ENCODE measurements around the gene DISP2.

Gene DISP2

DNA sequence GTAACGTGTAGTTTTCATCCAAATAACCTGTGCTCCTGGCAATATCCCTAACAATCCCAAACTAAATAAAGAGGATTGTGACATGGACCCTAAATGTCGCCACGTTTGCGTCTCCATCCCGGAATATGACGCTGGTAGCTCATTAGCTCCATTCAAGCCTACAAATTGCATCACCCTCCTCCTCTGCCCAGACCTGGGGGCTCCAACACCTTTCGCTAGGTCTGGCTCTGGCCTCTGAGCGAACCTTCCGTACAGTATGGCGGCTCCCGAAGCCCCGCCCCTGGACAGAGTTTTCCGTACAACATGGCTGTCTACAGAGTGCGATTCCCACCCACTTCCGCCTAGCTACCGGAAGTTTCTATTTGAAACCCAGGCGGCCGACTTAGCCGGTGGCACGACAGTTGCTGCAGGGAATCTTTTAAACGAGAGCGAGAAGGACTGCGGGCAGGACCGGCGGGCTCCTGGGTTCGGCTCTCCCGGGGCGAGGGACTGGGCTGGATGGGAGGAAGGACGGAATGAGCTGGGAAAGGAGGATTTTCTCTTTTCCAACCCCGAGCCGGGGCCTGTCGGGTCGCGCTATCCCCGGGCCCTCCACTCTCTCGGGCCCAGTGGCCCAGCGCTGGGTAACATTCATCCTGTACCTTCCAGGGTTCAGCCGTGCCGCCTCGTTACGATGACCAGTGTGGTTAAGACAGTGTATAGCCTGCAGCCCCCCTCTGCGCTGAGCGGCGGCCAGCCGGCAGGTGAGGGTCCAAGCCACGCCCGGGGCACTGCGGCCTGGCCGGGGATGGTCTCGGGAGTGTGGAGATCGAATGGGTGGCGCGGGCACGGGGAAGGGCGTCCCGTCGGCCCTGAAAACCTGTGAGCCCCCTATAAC lies 24.8 kb downstream of the DISP2 start, which contains the start of gene KNSTRN:
TSS of gene KNSTRN (plus strand) at position 142 of the 877 bp plus-strand sequence. CDS start at position 257, 115 bp downstream.
- peak; percentile 98 for ATAC-seq
- no peak for TF ChIP-seq ZNF565 (CRISPR knock-in tag; conservative IDR thresholded peaks at IDR 0.05; ENCODE audit: low read depth)
- TF ChIP-seq ESRRG (CRISPR knock-in tag; IDR thresholded peaks at IDR 0.05) = no peak
- no peak for TF ChIP-seq ISL1 (CRISPR knock-in tag; IDR thresholded peaks at IDR 0.05)
- TF ChIP-seq, protein P1, sequence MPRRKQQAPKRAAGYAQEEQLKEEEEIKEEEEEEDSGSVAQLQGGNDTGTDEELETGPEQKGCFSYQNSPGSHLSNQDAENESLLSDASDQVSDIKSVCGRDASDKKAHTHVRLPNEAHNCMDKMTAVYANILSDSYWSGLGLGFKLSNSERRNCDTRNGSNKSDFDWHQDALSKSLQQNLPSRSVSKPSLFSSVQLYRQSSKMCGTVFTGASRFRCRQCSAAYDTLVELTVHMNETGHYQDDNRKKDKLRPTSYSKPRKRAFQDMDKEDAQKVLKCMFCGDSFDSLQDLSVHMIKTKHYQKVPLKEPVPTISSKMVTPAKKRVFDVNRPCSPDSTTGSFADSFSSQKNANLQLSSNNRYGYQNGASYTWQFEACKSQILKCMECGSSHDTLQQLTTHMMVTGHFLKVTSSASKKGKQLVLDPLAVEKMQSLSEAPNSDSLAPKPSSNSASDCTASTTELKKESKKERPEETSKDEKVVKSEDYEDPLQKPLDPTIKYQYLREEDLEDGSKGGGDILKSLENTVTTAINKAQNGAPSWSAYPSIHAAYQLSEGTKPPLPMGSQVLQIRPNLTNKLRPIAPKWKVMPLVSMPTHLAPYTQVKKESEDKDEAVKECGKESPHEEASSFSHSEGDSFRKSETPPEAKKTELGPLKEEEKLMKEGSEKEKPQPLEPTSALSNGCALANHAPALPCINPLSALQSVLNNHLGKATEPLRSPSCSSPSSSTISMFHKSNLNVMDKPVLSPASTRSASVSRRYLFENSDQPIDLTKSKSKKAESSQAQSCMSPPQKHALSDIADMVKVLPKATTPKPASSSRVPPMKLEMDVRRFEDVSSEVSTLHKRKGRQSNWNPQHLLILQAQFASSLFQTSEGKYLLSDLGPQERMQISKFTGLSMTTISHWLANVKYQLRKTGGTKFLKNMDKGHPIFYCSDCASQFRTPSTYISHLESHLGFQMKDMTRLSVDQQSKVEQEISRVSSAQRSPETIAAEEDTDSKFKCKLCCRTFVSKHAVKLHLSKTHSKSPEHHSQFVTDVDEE (CRISPR knock-in tag; IDR thresholded peaks at IDR 0.05) = 0 out of 2 replicates have a peak, but pooled peaks have one; percentile 36

DNA sequence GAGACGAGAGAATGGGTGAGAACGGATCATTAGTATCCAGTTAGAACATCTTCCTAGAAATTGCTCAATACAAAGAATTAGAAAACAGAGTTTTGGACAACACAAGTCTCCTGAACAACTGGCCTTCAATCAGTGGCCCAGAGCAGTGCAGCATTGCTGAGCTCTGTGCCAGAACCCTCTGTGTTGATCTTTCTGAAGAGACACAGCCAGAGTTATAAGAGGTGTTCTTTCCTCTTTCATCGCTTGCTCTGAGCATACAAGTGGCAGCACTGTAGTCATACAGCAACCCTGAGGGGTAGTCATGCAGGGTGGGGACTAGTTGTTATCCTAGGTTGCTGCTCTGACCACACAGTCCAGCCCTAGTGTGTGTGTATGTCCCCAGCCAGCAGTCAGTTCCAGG lies 28.5 kb downstream of the DISP2 start:
- no peak for ATAC-seq
- TF ChIP-seq ZNF8 (CRISPR knock-in tag; IDR thresholded peaks at IDR 0.05) = no peak
- TF ChIP-seq, protein P2, sequence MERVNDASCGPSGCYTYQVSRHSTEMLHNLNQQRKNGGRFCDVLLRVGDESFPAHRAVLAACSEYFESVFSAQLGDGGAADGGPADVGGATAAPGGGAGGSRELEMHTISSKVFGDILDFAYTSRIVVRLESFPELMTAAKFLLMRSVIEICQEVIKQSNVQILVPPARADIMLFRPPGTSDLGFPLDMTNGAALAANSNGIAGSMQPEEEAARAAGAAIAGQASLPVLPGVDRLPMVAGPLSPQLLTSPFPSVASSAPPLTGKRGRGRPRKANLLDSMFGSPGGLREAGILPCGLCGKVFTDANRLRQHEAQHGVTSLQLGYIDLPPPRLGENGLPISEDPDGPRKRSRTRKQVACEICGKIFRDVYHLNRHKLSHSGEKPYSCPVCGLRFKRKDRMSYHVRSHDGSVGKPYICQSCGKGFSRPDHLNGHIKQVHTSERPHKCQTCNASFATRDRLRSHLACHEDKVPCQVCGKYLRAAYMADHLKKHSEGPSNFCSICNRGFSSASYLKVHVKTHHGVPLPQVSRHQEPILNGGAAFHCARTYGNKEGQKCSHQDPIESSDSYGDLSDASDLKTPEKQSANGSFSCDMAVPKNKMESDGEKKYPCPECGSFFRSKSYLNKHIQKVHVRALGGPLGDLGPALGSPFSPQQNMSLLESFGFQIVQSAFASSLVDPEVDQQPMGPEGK (CRISPR knock-in tag; IDR thresholded peaks at IDR 0.05; ENCODE audit: borderline replicate concordance) = no peak
- TF ChIP-seq ZNF70 (CRISPR knock-in tag; IDR thresholded peaks at IDR 0.05) = no peak
- TF ChIP-seq RARB (CRISPR knock-in tag; IDR thresholded peaks at IDR 0.05) = no peak
- no peak for TF ChIP-seq ARNTL (CRISPR knock-in tag; IDR thresholded peaks at IDR 0.05; ENCODE audit: borderline replicate concordance, low read depth)
- no peak for TF ChIP-seq GLIS3 (CRISPR knock-in tag; IDR thresholded peaks at IDR 0.05)
- TF ChIP-seq, protein P1 (CRISPR knock-in tag; IDR thresholded peaks at IDR 0.05) = no peak
- no peak for TF ChIP-seq ZFP3 (CRISPR knock-in tag; IDR thresholded peaks at IDR 0.05)
- no peak for TF ChIP-seq PPARA (CRISPR knock-in tag; IDR thresholded peaks at IDR 0.05; ENCODE audit: borderline replicate concordance)

DNA sequence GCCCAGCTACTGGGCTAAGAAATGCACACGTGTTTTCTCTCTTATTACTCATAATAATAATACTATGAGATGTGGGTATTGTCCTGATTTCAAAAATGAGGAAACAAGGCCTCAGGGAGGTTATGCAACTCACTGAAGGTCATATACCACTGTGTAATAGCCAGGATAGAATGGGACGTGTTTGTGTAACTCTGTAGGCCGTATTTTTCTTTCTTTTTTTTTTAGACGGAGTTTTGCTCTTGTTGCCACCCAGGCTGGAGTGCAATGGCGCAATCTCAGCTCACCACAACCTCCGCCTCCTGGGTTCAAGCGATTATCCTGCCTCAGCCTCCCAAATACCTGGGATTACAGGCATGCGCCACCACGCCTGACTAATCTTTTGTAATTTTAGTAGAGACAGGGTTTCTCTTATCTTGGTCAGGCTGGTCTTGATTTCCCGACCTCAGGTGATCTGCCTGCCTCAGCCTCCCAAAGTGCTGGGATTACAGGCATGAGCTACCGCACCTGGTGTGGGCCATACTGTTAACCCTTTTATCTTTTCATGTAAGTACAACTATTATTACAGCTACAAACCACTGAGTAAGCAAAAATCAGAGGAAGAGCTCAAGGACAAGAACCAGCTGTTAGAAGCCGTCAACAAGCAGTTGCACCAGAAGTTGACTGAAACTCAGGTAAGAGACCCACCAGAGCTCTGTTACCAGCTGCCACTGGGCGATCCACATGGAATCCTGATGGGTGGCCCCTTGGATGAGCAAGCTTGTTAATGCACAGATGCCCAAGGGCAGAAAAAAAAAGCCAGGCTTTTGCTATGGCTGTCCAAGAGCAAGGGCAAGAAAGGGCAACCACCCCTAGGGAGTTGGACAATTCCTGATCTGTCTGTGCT lies 31.2 kb downstream of the DISP2 start:
- ATAC-seq = no peak
- TF ChIP-seq TCF4 (CRISPR knock-in tag; IDR thresholded peaks at IDR 0.05; ENCODE audit: borderline replicate concordance) (no peak), SNAI2 (CRISPR knock-in tag; IDR thresholded peaks at IDR 0.05) (no peak), BACH2 (CRISPR knock-in tag; IDR thresholded peaks at IDR 0.05; ENCODE audit: borderline replicate concordance) (no peak)
- TF ChIP-seq, protein P3, sequence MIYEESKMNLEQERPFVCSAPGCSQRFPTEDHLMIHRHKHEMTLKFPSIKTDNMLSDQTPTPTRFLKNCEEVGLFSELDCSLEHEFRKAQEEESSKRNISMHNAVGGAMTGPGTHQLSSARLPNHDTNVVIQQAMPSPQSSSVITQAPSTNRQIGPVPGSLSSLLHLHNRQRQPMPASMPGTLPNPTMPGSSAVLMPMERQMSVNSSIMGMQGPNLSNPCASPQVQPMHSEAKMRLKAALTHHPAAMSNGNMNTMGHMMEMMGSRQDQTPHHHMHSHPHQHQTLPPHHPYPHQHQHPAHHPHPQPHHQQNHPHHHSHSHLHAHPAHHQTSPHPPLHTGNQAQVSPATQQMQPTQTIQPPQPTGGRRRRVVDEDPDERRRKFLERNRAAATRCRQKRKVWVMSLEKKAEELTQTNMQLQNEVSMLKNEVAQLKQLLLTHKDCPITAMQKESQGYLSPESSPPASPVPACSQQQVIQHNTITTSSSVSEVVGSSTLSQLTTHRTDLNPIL (CRISPR knock-in tag; IDR thresholded peaks at IDR 0.05; ENCODE audit: low read depth) = no peak
- TF ChIP-seq, protein P2 (CRISPR knock-in tag; IDR thresholded peaks at IDR 0.05; ENCODE audit: borderline replicate concordance) = no peak

Measured in SK-N-SH treated with all-trans-retinoic acid at 6 μM for 48 hours (cell line).